Endometrium (tissue), 2 donors: ENCODE measurements around the gene TIGAR.

Experiments used
- FAIRE-seq: peaks from 2 replicates; lab custom pipeline; 2012; peaks lifted over from hg19 to GRCh38; lab: Jason Lieb, UNC
- donor health status: control.
- donor health status: control.

TIGAR gene

GRCh38 chr12:4320853-4321701, at the start of gene TIGAR:
TSS of gene TIGAR (plus strand) at chr12:4321213. CDS start at chr12:4321272, 59 bp downstream.
- no peak for FAIRE-seq

GRCh38 chr12:4271717-4272423, 49.1 kb upstream of the TIGAR start:
- FAIRE-seq, result peak; percentile 55

- no peak for FAIRE-seq
These were observed 48.4 kb upstream of the TIGAR start for GRCh38 chr12:4272424-4273272.

GRCh38 chr12:4273273-4273651, 47.8 kb upstream of the TIGAR start:
- FAIRE-seq, result no peak

GRCh38 chr12:4273652-4274395, 47.2 kb upstream of the TIGAR start, which contains the start of gene CCND2:
TSS of gene CCND2 (plus strand) at chr12:4273762. CDS start at chr12:4274041, 279 bp downstream.
- FAIRE-seq, result no peak

GRCh38 chr12:4274396-4275015, 46.5 kb upstream of the TIGAR start:
- no peak for FAIRE-seq

GRCh38 chr12:4275016-4275869, 45.8 kb upstream of the TIGAR start:
- no peak for FAIRE-seq

- no peak for FAIRE-seq
These were observed 45.1 kb upstream of the TIGAR start for GRCh38 chr12:4275870-4276301.

- peak; percentile 31 for FAIRE-seq
These were observed 44.3 kb upstream of the TIGAR start for GRCh38 chr12:4276524-4277204.

- FAIRE-seq, result peak; percentile 15
These were observed 43.8 kb upstream of the TIGAR start for GRCh38 chr12:4277205-4277543.

GRCh38 chr12:4277857-4278256, 43.2 kb upstream of the TIGAR start:
- FAIRE-seq, result peak; percentile 45

GRCh38 chr12:4278329-4279197, 42.5 kb upstream of the TIGAR start:
- no peak for FAIRE-seq

- FAIRE-seq, result no peak
These were observed 41.8 kb upstream of the TIGAR start for GRCh38 chr12:4279198-4279690.

- FAIRE-seq, result no peak
These were observed 40.5 kb upstream of the TIGAR start for GRCh38 chr12:4280351-4281163.

- no peak for FAIRE-seq
These were observed 39.8 kb upstream of the TIGAR start for GRCh38 chr12:4281173-4281654.

GRCh38 chr12:4282103-4282891, 38.7 kb upstream of the TIGAR start:
- no peak for FAIRE-seq
